ENCODE results near the gene COPS7A.
A peak's percentile ranks its signal among the peaks of the same experiment; 100 is the strongest.

COPS7A gene

GRCh38 chr12:6723607-6724408 lies at the start of gene COPS7A:
COPS7A (plus strand) TSS chr12:6724046; CDS start chr12:6724657, 611 bp downstream.
- peak; percentile 78 to 93 (median 90) for DNase-seq

- DNase-seq, result no peak
These were observed 46.9 kb upstream of the COPS7A start for GRCh38 chr12:6676962-6677361.

GRCh38 chr12:6684609-6685008 lies 39.2 kb upstream of the COPS7A start:
- DNase-seq, result peak in 5 of 6 experiments; percentile 21 to 66 (median 39)

- DNase-seq, result no peak
These were observed 38.0 kb upstream of the COPS7A start for GRCh38 chr12:6685814-6686213.

GRCh38 chr12:6688543-6688998 lies 35.3 kb upstream of the COPS7A start:
- DNase-seq, result peak in 3 of 6 experiments; percentile 34 to 50 (median 49)

GRCh38 chr12:6688999-6689882 lies 34.6 kb upstream of the COPS7A start, which contains the start of gene ZNF384:
ZNF384 (minus strand) TSS chr12:6689375; CDS start chr12:6679520, 9,855 bp downstream.
- peak; percentile 94 to 99 (median 98) for DNase-seq

GRCh38 chr12:6691473-6691872 lies 32.4 kb upstream of the COPS7A start:
- DNase-seq, result no peak

- DNase-seq, result no peak
These were observed 31.0 kb upstream of the COPS7A start for GRCh38 chr12:6692888-6693287.

- no peak for DNase-seq
These were observed 30.0 kb upstream of the COPS7A start for GRCh38 chr12:6693832-6694355.

GRCh38 chr12:6694701-6695100 lies 29.1 kb upstream of the COPS7A start:
- no peak for DNase-seq

- no peak for DNase-seq
These were observed 28.4 kb upstream of the COPS7A start for GRCh38 chr12:6695313-6696045.

- no peak for DNase-seq
These were observed 26.9 kb upstream of the COPS7A start for GRCh38 chr12:6696690-6697583.

- DNase-seq, result peak in 1 of 6 experiments; percentile 16
These were observed 26.1 kb upstream of the COPS7A start for GRCh38 chr12:6697584-6698351.

GRCh38 chr12:6698352-6699046 lies 25.3 kb upstream of the COPS7A start:
- DNase-seq, result no peak

- no peak for DNase-seq
These were observed 24.4 kb upstream of the COPS7A start for GRCh38 chr12:6699259-6699988.

- DNase-seq, result peak in 3 of 6 experiments; percentile 25 to 44 (median 35)
These were observed 23.7 kb upstream of the COPS7A start for GRCh38 chr12:6699989-6700645.

GRCh38 chr12:6700646-6701051 lies 23.2 kb upstream of the COPS7A start, which contains the start of gene PIANP:
PIANP (minus strand) TSS chr12:6700815; CDS start chr12:6698061, 2,754 bp downstream.
- DNase-seq, result peak; percentile 35 to 67 (median 56)

GRCh38 chr12:6701078-6701768 lies 22.6 kb upstream of the COPS7A start:
- DNase-seq, result no peak
